Measurements from ENCODE around the gene DCTN3. TPM values are rescaled to one million over a fixed set of nuclear protein-coding genes. Genes with fewer than 3 reads are reported as not detected.

Gene DCTN3
- total RNA-seq, 4 donors from 2014 or later: 41.4 to 57.5 (median 51.7) TPM

DNA sequence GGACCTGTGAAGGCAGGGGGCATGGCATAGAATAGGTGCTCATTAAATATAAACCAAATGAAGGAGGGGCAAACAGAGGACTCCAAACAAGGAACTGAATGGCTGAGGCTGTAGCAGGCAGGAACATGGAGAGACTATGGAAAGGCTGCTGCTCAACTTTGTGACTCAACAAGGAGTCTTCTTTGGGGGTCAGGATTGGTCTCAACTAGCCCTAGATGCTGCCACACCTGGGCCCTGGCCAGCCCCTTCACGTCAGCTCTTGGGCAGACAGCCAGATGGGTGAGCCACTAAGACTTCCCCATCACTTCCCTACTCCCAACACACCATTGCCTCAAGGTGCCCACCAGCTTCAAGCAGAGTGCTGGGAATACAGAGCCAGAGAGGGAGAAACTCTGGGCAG, 19.4 kb downstream of the DCTN3 start:
- TF ChIP-seq, protein P1, sequence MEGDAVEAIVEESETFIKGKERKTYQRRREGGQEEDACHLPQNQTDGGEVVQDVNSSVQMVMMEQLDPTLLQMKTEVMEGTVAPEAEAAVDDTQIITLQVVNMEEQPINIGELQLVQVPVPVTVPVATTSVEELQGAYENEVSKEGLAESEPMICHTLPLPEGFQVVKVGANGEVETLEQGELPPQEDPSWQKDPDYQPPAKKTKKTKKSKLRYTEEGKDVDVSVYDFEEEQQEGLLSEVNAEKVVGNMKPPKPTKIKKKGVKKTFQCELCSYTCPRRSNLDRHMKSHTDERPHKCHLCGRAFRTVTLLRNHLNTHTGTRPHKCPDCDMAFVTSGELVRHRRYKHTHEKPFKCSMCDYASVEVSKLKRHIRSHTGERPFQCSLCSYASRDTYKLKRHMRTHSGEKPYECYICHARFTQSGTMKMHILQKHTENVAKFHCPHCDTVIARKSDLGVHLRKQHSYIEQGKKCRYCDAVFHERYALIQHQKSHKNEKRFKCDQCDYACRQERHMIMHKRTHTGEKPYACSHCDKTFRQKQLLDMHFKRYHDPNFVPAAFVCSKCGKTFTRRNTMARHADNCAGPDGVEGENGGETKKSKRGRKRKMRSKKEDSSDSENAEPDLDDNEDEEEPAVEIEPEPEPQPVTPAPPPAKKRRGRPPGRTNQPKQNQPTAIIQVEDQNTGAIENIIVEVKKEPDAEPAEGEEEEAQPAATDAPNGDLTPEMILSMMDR (IDR thresholded peaks at IDR 0.05; ENCODE audit: low read depth): no peak

GRCh38 chr9:34599546-34599945, 20.7 kb downstream of the DCTN3 start:
- TF ChIP-seq, protein P1 (IDR thresholded peaks at IDR 0.05; ENCODE audit: low read depth): no peak

DNA sequence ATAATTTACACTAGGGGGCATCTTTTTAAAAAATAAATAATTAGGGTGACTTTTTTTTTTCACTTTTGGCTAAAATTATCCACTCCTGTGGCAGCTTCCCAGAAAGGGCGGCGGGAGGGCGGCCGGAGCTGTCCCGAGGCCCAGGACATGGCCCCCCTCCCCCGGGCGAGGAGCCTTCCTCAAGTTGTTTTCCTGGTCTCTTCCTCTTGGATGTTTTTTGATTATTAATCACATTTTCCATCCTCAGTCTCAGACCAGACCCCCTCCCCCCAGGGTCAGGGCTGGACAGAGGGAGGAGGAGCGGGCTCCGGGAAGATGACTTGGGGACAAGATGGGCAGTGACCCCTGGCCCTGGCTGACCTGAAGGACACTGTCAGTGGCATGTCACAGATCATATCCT, 26.1 kb downstream of the DCTN3 start:
- TF ChIP-seq, protein P1 (IDR thresholded peaks at IDR 0.05; ENCODE audit: low read depth): no peak

DNA sequence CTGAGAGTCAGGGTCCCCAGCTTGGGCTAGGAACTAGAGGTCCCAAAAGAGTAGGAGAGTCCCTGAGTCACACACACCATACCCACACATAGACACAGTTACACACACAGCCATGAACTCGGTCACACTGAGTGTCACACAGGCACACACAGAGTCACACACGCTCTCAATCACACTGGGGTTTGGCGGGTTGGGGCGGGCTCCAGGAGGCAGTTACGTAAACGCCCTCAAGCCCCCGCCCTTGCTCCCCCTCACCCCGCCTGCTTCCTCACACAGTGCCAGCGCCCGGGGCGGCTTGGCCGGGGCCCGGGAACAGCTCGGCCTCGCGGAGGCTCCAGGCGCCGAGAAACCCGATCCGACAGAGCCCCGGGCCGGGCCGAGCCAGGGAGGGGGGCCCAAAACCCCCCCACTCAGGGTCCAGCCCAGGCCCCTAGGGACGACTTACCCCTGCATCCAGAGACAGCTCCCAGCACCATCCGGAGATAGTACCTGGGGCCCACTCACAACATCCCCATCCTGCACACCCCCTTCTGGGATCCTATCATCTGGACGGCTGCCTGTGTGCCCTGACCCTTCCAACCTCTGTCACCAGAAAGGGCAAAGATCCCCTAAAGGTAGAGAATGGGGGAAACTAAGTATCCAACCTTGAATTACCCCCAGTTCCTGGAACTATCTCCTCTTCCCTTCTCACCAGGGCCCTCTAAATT, 27.2 kb downstream of the DCTN3 start:
- TF ChIP-seq, protein P1 (IDR thresholded peaks at IDR 0.05; ENCODE audit: low read depth): no peak

DNA sequence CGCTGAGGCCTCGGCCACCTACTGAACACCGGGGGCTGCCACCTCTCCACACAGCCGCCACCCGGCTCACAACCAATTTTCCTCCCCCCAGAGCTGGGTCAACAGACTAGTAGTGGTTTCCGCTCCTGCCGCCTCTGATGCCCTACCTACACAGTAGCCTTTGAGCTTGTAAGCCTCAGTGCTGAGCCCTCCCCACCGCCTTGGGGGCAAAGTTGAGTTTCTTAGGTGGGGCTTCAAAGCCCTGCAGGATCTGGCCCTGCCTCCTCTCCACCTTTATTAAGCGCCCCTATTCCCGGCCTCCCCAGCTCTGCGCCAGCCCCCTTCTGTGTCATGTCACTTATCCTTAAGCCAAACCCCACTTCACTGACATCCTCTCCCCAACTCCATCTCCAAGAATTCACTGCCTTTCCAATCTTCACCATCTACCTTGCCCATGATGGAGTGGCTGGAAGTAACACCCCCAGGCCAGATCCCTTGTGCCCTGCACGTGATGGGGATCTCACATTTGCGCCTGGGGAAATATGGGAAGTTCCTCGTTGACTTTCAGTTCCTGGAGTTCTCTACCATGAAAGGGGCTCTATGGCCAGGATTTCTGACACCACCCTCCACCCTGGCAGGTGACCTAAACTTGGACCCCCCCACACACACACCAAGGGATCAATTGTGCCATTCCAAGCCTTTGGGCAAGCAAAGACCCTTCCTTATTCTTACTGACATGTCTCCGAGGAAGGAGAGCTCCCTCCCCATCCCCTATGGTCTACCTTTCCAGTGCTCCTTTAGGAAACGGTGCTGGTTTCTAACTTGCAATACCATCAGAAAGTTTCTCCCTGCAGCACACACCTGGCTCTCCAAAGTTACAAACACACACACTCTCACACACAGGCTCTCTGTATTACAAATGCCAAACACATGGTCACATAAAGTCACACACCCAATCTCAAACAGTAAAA, 28.1 kb downstream of the DCTN3 start:
- TF ChIP-seq, protein P1 (IDR thresholded peaks at IDR 0.05; ENCODE audit: low read depth): no peak

- TF ChIP-seq, protein P1 (IDR thresholded peaks at IDR 0.05; ENCODE audit: low read depth): no peak
Observed at GRCh38 chr9:34591248-34591916, 28.9 kb downstream of the DCTN3 start.

Data from subcutaneous adipose tissue (tissue), 4 donors.